Right cardiac atrium (tissue), 5 donors: ENCODE measurements around the gene GPC2. TPM values are rescaled to one million over a fixed set of nuclear protein-coding genes. Genes with fewer than 3 reads are reported as not detected.
A peak's percentile ranks its signal among the peaks of the same experiment; 100 is the strongest.

Experiments
- ATAC-seq, 2 donors: fragments of 200-7000 bp; cut with Tn5 transposase; one replicate each; pipeline versions ENCODE4 v1.8.0 to v1.9.1; 2020; ENCODE audit warnings: moderate library complexity in 2 of 2, mild to moderate bottlenecking in 1 of 2
- DNase-seq, 3 donors: peaks; one replicate each; pipeline ENCODE4 v3.0.0-alpha.2; 2020
- H3K27ac ChIP-seq: one replicate; pipeline ENCODE4 v1.5.1; 2013; ENCODE audit warnings: mild to moderate bottlenecking, low read length, control low read depth, moderate library complexity
- H3K27me3 ChIP-seq: one replicate; pipeline ENCODE4 v1.6.1; 2013; ENCODE audit not compliant: control insufficient read depth, insufficient read depth
- H3K4me1 ChIP-seq: one replicate; pipeline ENCODE4 v1.6.1; 2013; ENCODE audit warnings: low read length; ENCODE audit not compliant: control insufficient read depth, insufficient read depth
- H3K4me3 ChIP-seq: one replicate; pipeline ENCODE4 v1.5.1; 2013; ENCODE audit warnings: low read length, control low read depth
- H3K9me3 ChIP-seq: one replicate; pipeline ENCODE4 v1.6.1; 2013; ENCODE audit warnings: low read length; ENCODE audit not compliant: control insufficient read depth
- WGBS: extraction: QIAGEN DNeasy Blood & Tissue Kit; methylation state at CpG from one replicate; pipeline ENCODE4 v1.1.7; 2013; 5-methylcytosine and 5-hydroxymethylcytosine counted together
- intact Hi-C, 4 donors: fragments of 100-400 bp; cut with DNase I; formaldehyde crosslinking; loops; one replicate each; pipeline versions ENCODE4 v1.11.0 to v1.14.0; 2022 to 2023
- polyA plus RNA-seq: library from polyadenylated mRNA; stranded (reverse); fragments of 200-250 nt; gene quantifications from one replicate; pipeline ENCODE4 v1.2.3, GENCODE V29; 2013
- total RNA-seq, 4 donors: library from RNA; stranded (reverse); fragmentation: NEBNext Ultra II Directional; extraction: Animal tissue kit (Norgen Biotek cat#: 25700); gene quantifications; one replicate each; pipeline ENCODE4 v1.2.1, GENCODE V29; 2021
- donor health status: healthy with polysubstance abuse.
- donor health status: DM: no; HTN: yes; CAD: no.
- donor health status: DM: no; HTN: no; CAD: no.
- donor health status: DM: no; HTN: yes; CAD: no; lungs with severe emphysema.
- donor health status: DM: yes; HTN: yes; CAD: no.

GPC2 gene
- total and polyA plus RNA-seq, 5 donors = 0.09 to 0.78 (median 0.38) TPM

GRCh38 chr7:100156331-100157068 is 20.7 kb downstream of the GPC2 start:
- H3K27ac ChIP-seq = peak overlapping the region; percentile 21
- no peaks in the 10 kb centered on the region for H3K9me3 ChIP-seq
- WGBS = 81% methylated on average over 16 of the region's 16 CpGs
- DNase-seq (peak in 2 of 3 donors; percentile 43 to 61), ATAC-seq (no peak)
- no peaks in the 10 kb centered on the region for H3K27me3 ChIP-seq
- H3K4me1 ChIP-seq = no peaks in the 10 kb centered on the region
- H3K4me3 ChIP-seq = no peak overlapping the region
- intact Hi-C loops = no loop called here

DNA sequence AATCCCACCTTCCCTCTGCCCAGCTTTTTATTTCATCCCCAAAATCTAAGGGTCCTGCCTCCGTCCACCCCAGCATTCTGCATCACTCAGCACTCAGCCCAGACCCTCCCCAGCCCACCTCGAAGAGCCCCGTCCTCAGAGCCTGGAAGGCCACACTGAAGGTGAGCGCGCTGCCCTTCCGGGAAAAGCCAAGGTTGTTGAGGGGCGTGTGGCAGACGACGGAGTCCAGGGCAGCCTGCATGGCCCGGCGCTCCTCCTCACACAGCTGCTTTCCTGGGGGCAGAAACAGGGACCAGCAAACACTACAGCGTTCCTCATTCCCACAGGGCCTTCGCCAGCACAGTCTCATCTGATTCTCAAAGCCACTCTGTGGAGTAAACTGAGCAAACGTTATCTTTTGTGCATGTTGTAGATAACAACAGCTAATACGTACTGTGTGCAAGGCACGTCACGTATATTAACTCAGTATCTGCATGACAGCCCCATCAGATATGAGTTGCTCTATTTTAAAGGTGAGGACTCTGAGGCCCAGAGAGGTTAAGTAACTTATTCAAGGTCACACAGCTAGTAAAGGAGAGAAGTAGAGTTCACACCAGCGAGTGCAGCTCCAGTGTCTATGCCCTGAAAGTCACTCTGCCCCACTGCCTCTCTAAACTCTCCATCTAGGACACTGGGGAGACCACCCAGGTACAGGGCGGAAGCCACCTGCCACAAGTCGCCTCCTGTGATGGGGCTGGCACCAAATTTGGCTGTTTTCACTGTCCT is 21.4 kb downstream of the GPC2 start:
- DNase-seq (peak in 1 of 3 donors; percentile 40), ATAC-seq (no peak)
- WGBS = 85% methylated on average over 20 of the region's 20 CpGs
- H3K9me3 ChIP-seq = no peaks in the 10 kb centered on the region
- H3K4me1 ChIP-seq = no peaks in the 10 kb centered on the region
- no peak overlapping the region for H3K4me3 ChIP-seq
- intact Hi-C loops = no loop called here
- no peaks in the 10 kb centered on the region for H3K27me3 ChIP-seq
- no peak overlapping the region for H3K27ac ChIP-seq

DNA sequence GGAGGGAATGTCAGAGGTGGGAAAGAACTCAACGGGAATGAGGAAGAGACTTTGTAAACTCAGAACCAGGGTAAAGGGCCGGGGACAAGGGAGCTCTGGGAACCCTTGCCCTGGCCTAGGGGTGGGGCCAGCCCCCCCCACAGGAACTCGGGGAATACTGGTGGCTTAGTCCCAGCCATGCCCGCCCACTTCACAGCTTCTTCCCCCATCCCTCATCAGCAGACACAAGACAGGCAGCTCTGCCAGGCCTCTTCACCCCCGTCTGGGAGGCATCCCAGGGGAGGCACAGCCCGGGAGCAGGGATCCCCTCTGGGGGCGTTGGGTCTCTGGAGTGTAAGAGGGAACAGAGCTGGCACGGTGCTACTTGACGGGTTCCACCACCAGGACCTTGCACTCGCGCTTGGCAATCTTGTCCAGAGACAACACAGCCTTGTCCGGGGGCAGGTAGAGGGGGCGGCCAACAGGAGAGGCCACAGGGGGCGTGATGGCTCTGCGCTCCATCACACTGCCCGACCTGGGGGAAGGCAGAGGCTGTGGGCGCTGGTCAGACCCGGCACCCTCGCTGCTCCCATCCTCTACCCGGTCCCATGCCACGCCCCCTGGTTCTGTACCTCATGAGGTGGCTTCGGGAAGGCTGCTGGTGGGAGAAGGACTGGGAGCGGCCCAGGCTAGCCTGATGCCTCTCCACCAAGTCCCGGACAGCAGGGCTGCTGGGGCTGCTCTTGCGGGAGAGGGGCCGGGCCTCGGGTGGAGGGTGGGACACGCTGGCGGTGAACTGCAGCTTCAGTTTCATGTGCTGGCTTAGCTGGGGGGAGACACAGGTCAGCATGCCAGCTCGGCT is 22.3 kb downstream of the GPC2 start:
- H3K27me3 ChIP-seq = no peaks in the 10 kb centered on the region
- WGBS = 69% methylated on average over 30 of the region's 30 CpGs
- no peak overlapping the region for H3K27ac ChIP-seq
- intact Hi-C loops = no loop called here
- H3K9me3 ChIP-seq = no peaks in the 10 kb centered on the region
- H3K4me3 ChIP-seq = no peak overlapping the region
- H3K4me1 ChIP-seq = no peaks in the 10 kb centered on the region
- DNase-seq = peak in 2 of 3 donors; percentile 58 to 64
- no peak for ATAC-seq

DNA sequence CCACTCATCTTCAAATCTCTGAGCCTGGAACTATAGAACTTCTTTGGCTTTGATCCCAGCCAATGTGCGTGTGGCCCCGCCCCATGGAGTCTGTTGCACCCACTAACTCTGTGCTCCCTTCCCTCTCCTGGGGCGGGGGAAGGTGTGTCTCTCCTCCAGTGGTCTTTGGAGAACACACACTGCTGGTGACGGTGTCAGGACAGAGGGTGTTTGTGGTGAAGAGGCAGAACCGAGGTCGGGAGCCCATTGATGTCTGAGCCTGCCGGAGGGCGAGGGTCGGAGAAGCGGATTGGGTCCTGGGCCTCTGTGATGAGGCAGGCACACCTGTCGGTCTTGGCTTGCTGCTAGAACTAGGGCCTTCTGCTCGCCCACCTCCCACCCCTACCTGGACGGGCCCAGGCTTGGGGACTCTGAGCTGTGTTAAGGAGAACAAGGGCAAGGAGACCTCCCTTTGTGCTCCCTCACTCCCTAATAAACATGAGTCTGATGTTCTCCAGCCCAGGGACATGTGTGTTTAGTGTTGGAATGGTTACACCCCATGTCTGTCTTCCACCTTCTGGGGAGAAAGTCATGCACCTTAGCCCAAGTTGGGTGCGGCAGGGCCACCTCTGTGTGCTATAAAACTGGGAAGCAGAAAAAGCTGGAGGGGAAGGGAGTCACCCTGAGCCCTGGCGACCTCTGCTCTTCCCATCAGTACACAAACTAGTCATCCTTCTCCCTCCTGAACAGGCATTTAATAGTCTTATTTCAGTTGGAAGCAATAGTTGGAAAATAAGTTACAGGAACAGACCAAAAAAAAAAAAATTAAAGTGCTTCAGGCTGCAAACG is 23.3 kb downstream of the GPC2 start:
- no peaks in the 10 kb centered on the region for H3K4me1 ChIP-seq
- no peak overlapping the region for H3K4me3 ChIP-seq
- 77% methylated on average over 16 of the region's 16 CpGs for WGBS
- intact Hi-C loops = no loop called here
- ATAC-seq = no peak
- H3K9me3 ChIP-seq = no peaks in the 10 kb centered on the region
- DNase-seq = peak in 1 of 3 donors; percentile 28
- H3K27ac ChIP-seq = no peak overlapping the region
- no peaks in the 10 kb centered on the region for H3K27me3 ChIP-seq

DNA sequence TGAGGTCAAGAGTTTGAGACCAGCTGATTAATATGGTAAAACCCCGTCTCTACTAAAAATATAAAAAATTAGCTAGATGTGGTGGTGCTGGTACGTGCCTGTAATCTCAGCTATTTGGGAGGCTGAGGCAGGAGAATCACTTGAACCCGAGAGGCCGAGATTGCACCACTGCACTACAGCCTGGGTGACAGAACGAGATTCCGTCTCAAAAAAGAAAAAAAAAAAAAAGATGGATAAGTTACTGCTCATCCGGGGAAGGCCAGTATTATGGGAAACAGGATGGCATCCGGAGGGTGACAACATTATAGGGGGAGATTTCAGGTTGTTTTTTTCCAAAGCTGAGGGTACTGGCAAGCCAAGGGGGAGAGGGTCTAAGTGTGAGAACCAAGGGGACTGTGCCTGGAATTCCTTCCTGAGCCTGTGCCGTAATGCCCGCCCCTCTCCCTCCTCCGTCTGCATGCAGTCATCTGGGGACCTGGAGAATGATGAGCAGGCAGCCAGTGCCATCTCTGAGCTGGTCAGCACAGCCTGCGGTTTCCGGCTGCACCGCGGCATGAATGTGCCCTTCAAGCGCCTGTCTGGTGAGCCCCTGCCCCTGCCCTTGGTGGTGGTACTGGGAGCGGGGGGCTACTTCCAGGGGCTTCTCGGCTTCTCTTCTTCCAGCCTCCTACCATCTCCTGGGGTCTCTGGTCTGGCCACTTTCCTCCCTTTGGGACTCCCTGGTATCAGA is 24.1 kb downstream of the GPC2 start:
- Histone ChIP-seq H3K4me3 (no peak overlapping the region), H3K9me3 (no peaks in the 10 kb centered on the region), H3K4me1 (no peaks in the 10 kb centered on the region), H3K27me3 (no peaks in the 10 kb centered on the region), H3K27ac (no peak overlapping the region)
- WGBS = 90% methylated on average over 18 of the region's 18 CpGs
- intact Hi-C loops = no loop called here
- ATAC-seq = no peak
- peak in 1 of 3 donors; percentile 47 for DNase-seq

GRCh38 chr7:100152404-100152803 is 24.8 kb downstream of the GPC2 start:
- no peaks in the 10 kb centered on the region for H3K9me3 ChIP-seq
- ATAC-seq (no peak), DNase-seq (no peak)
- H3K27ac ChIP-seq = no peak overlapping the region
- no peak overlapping the region for H3K4me3 ChIP-seq
- intact Hi-C loops = no loop called here
- H3K27me3 ChIP-seq = no peaks in the 10 kb centered on the region
- H3K4me1 ChIP-seq = no peaks in the 10 kb centered on the region

DNA sequence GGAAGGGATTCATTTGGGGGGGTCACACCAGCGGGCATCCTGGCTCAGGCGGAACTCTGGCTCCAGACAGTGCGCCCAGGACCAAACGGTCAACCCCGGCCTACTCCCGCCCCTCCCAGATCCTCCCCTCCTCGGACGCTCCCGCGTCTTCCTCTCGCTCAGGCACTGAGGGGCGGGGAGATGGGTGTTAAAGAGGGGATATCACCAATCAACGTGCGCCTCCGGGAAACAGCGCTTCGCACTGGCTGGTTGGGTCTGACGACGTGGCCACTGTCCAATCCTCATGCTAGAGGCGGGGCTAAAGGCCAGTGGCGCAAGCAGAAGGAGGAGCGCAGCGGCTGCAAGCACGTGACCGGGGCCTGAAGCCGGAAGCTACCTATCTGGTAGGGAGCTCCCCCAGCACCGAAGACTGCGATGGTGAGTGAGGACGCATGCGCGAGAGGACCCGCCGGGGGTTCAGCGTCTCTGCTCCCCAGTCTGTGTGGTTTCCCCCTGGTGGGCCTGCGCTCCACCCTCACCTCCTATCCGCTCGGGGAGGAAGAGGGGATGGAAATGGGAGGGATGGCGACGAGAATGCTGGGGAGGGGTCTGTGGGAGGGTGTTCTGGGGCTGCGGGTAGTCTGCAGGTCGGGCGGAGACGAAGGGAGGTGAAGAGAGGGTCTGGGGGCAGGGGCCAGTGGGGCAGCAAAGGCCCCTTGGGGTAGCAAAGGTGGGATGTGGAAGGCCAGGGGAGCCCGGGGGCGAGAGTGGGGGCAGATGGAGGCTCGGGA is 28.4 kb downstream of the GPC2 start, which contains the start of gene LAMTOR4:
LAMTOR4 (plus strand) TSS at position 360 of the 770 bp plus-strand sequence; CDS start at position 415, 55 bp downstream.
- Histone ChIP-seq H3K27me3 (no peaks in the 10 kb centered on the region), H3K4me1 (no peaks in the 10 kb centered on the region), H3K9me3 (no peaks in the 10 kb centered on the region), H3K27ac (peak within 1 kb of the TSS; percentile 75), H3K4me3 (peak within 1 kb of the TSS; percentile 79)
- DNase-seq (peak; percentile 99), ATAC-seq (peak; percentile 99 to 100)
- intact Hi-C loops = no loop called here
- under 1% methylated on average over 46 of the region's 46 CpGs for WGBS

DNA sequence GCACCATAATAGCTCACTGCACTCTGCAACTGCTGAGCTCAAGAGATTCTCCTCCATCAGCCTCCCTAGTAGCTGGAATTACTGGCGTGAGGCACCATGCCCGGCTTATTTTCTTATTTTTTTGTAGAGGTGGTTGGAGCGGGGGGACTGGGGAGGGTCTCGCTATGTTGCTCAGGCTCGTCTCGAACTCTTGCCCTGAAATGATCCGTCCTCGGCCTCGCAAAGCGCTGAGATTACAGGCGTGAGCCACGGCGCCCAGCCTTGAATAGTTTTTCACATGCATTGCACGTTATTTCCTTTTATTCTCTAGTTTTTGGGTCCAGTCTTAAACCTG is 29.0 kb downstream of the GPC2 start:
- Histone ChIP-seq H3K4me3 (peak overlapping the region; percentile 46), H3K4me1 (no peaks in the 10 kb centered on the region), H3K27ac (peak overlapping the region; percentile 44), H3K27me3 (no peaks in the 10 kb centered on the region), H3K9me3 (no peaks in the 10 kb centered on the region)
- DNase-seq (no peak), ATAC-seq (no peak)
- WGBS = 12% methylated on average over 14 of the region's 14 CpGs
- intact Hi-C loops = no loop called here

DNA sequence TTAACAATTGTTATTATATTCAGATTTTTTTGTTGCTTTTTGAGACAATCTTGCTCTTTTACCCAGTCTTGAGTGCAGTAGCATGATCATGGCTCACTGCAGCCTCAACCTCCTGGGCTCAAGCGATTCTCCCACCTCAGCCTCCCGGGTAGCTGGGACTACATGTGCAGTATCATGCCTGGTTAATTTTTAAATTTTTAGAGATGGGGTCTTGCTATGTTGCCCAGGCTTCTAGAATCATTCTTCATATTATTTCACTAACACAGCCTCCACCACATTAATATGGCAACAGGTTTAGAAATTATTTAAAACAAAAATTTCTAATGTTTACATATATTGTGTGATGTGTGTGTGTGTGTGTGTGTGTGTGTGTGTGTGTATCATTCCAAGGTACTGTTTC is 29.9 kb downstream of the GPC2 start:
- intact Hi-C loops = no loop called here
- H3K27me3 ChIP-seq = no peaks in the 10 kb centered on the region
- WGBS = 98% methylated on average over 2 of the region's 2 CpGs
- ATAC-seq (no peak), DNase-seq (no peak)
- no peaks in the 10 kb centered on the region for H3K9me3 ChIP-seq
- no peak overlapping the region for H3K4me3 ChIP-seq
- no peaks in the 10 kb centered on the region for H3K4me1 ChIP-seq
- H3K27ac ChIP-seq = no peak overlapping the region
